GM19193 (cell line): ENCODE data around the gene VAC14.

Experiments used
- POLR2A ChIP-seq: IDR thresholded peaks from 4 replicates; pipeline ENCODE4 v1.6.1; 2011; ENCODE audit not compliant: insufficient read depth, insufficient read length; ENCODE audit errors: extremely low read depth

The VAC14 gene

DNA sequence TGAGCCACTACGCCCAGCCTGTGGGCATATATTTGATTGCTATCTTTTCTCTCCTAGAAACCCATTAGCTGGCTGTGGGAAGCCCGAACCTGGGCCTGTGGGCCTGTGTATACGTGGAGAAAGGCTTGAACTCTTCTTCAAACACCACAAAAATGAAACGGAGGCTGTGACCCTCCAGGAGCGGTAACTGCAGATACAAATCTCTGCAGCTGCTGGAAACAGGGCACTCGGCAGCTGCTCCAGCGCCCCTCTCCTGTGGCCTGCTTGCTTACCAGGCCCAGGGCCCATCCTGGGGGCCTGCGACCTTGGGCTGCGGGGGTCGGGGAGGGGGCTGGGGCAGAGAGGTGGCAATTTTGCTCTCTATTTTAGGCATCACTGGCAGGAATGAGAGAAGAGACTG, 87.1 kb downstream of the VAC14 start:
- TF ChIP-seq POLR2A: no peak

DNA sequence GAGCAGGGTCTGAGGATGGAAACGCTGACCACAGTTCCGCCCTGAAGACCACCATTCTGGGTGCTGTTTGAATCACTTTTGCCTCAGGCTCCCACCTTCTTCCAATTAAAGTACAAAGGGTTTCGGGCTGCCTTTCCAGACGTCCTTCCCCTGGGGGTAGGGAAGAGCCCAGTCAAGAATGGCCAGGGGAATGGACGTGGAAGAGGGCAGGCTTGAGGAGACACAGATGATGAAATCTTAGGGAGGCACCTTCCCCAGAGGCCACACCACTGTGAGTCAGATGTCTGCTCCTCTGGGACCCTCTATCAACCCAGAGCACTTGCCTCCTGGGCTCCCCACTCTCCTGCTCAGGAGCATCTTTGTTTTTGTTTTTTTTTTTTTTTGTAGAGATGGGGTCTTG, 87.6 kb downstream of the VAC14 start:
- no peak for TF ChIP-seq POLR2A

DNA sequence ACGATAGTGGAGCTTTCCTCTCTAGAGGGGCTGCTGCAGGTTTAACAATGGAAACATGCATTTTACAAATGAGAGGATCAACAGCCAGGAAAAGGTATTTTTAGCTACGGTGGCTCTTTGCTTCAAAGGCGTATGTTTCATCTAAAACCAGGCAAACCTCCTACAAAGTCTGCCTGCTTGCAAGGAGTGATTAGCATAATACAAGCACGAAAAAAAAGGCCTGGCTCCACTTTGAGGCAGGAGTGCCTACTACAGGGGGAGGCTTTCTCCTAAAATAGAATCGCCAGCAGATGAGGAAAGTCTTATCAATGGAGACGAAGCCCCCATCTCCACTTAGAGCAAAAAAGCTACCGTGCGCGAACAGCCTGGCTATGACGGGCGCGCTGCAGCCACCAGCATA, 88.0 kb downstream of the VAC14 start:
- TF ChIP-seq POLR2A: no peak

DNA sequence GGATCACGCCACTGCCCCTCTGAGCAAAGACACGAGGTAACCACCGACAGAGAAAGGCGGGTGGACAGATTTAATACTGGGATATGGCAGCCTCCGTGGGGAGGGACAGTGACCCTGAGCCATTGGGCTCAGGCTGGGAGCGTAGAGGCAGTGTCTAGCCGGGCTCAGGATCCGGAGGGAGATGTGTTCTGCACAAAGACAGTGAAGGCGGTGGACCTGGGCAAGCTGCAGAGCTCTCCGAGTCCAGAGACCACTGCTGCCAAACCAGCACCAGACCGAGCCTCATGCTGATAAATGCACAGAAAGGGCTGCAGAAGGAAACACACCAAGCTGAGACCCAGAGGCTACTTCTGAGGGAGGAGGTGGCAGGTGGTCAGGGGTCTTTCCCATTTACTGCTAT, 88.6 kb downstream of the VAC14 start:
- TF ChIP-seq POLR2A: no peak

DNA sequence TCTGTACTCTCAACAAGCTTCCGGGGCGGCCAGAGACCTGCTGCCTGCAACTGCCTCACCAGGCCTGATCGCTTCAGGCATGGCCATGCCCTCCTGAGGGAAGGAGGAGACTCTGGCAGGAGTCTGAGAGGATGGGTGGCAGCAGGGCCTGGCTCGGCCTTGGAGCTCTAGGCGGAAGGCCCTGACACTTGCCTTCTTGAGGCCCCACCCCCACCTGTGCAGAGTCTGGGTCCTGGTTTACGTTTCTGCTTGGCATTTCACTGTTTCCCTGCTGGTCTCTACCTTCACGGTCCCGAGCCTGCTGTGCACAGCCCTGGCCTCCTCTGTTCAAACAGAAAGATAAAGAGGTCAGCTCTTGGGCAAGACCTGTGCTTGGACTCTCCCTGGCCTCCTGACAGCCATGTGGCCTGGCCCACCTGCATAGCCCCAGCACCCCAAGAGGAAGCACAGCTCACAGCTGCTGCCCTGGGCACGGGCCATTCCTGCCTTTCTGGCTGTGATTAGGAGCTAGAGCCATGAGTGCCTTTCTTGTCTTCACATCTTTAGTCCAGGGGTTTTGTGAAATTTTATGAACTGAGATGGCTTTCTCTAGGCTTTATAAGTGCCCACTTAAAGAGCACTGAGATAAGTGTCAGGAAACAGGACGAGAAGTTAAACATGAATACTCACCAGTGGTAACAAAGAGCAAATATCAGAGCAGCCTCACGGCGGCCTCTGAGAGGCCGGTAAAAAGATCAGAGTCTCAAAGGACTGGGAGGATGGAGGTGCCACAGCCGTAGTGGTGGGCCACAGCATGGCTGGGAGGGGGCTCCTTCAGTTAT, 89.5 kb downstream of the VAC14 start:
- TF ChIP-seq POLR2A: no peak

DNA sequence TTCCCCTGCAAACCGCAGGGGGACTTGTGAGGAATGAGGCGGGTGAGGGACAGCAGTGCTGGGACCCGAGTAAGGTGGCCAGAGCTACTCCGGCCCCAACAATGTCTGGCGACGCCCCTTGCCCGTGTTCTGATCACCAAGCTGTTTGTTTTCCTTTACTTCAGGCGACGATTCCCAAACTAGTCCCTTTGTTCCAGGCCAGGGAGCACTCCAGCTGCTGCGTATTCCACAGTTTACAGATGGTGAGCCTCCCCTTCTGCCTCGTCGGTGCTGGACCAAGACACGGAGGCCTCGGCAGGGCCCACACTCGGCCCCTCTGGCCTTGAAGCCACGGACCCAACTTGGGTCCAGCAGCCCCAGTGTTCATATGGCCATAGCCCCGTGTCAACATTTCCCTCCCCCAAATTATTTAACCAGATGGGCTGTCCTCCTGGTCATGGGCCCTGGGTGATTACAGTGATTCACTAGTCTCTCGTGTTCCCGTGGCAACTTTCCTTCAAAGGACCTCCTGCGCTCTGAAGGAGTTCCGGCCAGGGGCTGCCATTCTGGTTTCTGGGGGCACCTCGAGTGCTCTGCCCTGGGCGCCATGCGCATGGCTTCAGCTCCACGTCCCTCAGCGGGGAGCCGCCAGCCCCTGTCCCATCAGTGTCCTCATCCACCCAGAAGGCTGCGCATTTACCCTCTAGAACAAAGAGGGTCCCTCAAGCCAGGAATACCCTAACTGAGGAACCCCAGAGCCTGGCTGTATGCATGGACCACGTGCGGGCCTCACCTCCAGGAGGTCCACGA, 90.3 kb downstream of the VAC14 start:
- TF ChIP-seq POLR2A: no peak

DNA sequence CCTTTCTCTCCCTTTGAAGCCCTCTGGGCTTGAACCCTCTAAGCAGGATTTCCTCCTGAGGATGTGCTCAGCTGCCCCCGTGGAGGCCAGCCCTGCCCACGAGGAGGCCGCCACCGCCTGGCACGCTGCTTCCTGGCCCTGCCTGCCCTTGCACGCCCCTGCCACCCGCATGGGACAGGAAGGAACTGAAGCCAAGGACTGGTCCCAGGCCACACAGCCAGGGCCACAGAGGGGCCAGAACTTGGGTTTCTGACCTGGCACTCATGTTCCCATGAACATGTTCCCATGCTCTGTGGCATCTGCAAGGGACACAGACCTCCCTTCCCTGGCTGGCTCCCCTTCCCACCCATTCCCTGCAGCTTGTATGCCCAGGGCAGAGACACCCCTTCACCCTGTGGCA, 91.0 kb downstream of the VAC14 start:
- no peak for TF ChIP-seq POLR2A

DNA sequence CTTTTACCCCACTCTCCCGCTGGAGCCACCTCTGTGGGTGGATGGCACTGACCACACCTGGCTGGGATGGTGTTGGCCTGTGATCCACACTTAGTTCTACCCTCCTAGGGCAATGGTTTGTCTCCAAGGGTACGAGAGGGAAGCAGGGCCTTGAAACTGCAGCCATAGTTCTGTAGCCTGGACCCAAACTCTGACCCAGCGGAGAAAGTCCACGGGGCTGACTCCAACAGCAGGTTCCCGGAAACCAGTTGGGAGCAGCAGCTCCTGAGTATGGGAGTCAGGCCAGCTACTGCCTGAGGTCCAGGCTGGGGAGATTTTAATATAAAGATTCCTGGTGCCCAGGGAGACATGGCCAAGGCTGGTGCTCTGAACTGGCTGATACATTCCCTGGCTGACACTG, 91.5 kb downstream of the VAC14 start:
- no peak for TF ChIP-seq POLR2A

DNA sequence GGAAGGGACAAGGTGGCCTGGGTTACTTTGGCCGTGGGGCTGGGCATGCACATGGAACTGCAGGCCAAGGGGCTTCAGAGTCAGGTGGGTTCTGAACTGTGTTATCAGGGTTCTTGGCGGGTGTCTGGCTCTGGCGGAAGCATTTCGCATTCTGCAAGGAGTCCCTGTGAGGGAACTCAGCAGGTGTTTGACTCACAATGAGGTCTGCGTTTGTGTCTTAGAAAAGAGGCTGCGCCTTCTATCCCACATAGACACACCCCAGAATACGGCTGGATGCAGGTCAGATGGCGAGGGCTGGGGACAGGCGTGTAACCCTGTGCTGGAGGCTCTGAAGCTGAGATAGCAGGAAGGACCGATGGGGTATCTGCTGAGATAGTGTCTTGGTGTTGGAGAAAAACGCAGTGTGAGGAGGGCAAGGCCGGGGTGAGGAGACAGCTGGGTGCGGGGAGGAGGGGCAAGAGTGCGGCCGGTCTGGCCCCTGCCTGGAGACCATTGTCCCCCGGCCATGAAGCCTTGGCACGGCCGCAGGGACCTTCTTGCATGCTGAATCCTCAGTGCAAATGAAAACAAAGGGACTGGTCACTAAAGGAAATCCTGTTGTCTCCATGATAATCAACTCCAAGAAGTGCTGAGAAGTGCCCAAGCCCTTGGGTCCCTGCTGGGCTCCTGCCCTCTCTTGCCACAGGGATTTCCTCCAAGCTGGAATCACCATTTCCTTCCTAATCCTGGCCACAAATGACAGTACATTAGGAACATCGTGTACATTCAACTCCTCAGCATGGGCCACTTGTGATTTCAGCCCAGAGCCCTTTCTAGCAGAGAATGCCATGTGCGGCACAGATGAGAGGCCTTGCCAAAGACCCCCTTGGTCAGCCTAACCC, 92.4 kb downstream of the VAC14 start:
- TF ChIP-seq POLR2A: no peak

DNA sequence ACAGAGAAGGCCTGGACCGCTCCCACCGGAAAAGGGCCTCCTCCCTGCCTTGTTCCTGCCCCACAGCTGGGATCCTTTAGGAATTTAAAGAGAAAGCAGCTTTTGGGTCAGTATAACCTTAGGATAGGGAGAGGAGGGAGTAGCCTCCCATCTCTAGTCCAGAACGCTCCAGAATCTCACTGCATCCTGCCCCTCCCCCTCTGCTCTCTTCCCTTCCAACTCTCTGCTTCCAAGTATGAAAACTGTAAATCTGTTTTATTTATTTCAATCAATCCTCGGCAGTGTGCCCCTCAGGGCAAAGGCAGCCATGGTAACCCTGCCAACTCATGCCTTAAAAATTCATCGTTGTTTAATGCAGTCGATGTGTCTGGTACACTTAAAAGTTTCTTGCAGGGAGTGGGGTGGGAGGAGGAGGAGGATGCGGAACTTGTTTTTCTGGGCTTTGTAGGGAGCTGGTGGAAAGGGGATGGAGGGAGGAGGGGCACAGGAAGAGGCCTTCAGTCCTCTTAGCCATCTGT, 94.0 kb downstream of the VAC14 start:
- TF ChIP-seq POLR2A: no peak

DNA sequence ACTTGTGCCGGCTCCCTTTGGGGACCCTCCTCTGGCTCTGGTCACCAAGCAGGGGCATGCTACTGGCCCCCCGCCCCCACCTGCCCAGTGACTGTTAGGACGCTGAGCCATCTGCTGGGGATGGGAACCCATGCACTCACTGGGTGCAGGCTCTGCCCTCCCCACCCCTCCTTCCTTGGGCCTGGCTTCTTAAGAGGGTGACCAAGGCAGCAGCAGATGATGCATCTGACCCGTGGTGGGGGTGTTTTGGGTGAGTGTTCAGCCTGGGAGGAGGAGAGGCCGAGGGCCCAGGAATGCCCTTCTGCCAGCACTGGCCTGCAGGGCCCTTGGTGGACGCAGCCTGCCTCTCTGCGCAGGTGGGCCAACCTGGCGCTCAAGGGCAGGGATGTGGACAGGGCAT, 95.9 kb downstream of the VAC14 start:
- no peak for TF ChIP-seq POLR2A

DNA sequence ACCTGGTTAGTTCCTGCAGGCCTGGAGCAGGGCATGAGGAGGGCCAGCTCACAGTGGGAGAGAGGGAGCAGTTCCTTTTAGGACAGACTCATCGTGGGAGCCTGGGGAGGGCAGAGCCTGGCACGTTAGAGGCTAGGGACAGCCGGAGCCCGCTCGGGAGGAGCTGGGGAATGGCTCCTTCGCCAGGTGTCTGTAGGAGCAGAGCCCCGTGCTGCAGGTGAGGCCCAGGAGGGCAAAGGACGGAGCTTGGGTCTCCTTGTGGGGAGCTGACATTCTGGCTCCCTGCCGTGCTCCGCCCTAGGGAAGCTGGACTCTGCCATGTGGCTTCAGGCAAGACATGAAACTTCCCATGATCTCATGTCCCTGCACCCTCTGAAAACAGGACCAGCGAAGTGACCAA, 96.4 kb downstream of the VAC14 start:
- no peak for TF ChIP-seq POLR2A

DNA sequence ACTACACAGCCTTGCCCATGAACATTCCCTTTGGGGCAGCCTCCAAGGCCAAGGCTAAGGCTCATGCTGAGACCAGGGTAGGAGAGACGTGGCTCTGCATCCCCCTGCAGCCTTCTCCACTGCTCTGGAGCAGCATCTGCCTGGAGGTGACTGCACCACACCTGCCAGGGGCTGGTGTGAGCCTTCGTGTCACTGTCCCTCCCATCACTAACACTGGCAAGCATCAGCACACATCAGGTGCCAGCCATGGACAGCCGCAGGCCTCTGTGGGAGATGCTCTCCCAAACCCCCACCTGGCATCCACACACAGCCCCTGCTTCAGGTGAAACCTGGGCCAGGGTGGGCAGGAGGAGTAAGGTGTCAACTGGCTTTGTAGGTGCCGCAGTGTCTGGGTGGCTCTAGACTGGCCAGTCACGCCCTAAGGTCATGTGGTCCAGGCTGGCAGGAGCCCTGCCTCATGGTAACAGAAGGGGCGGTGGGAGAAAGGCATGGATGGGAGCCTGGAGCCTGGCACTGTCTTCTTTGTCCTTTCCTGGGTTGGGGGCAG, 97.0 kb downstream of the VAC14 start:
- no peak for TF ChIP-seq POLR2A

DNA sequence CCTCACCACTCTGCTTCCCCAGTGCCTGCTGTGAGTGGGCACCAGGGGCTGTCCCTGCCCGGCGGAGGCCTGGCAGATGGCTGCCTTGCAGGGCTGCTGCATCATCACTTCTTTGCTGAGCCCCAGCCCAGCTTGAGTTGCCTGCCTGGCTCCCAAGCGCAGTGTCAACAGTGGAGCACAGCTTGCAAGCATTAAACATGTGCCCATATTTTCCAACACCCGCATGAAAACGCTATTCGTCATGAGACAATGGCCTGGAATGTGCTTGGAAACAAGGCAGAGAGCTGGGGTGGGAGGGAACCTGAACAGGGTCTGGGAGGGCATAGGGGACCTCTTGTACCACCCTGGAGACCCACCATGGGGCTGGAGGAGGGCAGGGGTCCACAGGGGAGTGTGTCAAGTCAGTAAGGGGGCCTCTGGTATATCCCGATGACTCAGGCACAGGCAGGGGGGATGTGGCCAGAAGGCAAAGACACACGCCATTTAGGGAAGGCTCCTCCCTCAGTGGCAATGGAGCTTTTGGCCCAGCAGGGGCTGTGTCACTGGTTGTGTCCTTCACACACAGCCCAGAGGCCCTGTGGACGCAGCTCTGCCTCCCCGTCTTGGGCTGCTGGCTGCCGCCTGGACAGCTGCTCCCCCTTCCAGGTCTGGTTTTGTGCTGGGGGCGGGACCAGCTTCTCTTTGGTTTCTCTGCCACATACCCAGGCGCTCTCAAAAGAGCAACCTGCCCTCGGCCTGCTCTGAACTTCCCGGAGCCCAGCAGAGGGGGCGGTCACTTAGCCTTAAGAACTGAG, 97.7 kb downstream of the VAC14 start:
- TF ChIP-seq POLR2A: no peak

DNA sequence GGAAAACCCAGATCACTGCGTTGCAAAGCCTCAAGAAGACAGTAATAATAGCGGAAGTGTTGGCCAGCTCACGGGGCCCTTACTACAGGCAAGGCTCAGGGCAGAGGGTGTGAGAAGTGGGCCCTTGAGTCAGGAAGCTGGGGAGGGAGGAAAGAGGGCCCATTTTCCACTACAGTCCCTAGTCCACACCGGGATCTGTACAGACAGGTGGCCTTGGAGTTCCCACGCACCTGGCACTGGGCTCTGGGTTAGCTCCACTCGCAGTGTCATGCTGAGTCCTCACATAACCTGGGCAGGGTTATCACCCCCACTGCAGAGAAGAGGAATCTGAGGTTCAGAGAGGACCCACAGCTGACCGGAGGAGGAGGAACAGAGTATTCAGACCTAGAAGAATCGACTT, 98.3 kb downstream of the VAC14 start:
- TF ChIP-seq POLR2A: no peak

DNA sequence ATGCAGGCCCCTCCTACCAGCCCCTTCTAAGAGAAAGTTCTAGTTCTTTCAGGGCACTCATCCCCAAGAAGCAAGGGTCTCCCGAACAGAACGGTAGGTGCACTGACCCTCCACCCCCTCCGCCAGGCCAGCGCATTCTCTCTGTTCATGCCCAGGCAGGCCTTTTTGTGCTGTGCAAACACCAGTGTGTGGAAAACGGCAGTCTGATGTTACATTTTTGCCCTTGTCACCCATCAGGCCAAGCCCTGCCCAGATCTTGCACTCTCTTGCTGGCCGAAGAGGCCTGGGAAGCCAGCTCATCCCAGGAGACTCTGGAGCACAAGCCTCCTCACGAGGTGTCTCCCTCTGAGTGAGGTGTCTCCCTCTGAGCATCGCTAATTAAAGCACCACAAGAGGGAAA, 99.0 kb downstream of the VAC14 start:
- TF ChIP-seq POLR2A: no peak
